Stimulated activated CD4-positive, alpha-beta T cell treated with anti-CD3 and anti-CD28 coated beads, Interleukin-15, amount 100 ng/mL, for 48 hours (primary cell): ENCODE data around the gene OR9A2.
"Not testable (repeated sequence)": the region's sequence is repeated elsewhere in the genome, so short reads cannot be mapped to it uniquely, and the experiment has no call there.

ENCODE experiments used
- DNase-seq, 2 donors: peaks; one replicate each; pipeline ENCODE4 v3.0.0-alpha.2; 2020; ENCODE audit warnings: low read depth in 2 of 2

OR9A2 gene

DNA sequence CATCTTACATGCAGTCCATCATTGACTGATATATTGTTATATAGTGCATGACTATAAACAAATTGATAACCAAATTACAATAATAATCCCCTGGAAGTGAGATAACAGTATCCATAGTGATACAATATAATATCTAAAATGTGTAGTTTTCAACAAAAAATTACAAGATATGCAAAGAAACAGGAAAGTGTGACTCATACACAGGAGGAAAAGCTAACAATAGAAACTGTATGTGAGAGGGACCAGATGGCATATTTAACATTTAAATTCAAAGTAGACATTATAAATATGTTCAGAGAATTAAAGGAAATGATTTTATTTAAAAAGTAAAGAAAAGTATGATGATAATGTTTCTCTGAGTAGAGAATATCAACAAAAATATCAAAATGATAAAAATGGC, 8.0 kb downstream of the OR9A2 start:
- no peak for DNase-seq

DNA sequence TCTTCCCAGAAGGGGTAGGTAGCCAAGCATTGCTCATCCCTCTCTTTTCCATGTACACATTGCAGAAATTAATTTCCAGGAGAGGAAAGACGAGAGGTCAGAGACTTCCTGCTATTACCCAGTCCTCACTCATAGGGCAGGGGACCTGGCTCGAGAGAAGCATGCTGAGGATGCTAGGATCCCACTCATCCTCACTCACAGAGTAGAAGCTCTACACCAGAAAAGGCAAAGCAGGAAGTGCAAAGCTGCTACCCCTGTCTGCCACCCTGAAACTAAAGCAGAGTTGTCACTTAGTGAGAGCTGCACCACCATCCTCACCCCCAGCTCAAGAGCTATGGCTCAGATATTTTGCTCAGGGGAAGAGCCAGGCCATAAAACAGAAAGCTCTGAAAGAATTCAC, 9.9 kb downstream of the OR9A2 start:
- no peak for DNase-seq

DNA sequence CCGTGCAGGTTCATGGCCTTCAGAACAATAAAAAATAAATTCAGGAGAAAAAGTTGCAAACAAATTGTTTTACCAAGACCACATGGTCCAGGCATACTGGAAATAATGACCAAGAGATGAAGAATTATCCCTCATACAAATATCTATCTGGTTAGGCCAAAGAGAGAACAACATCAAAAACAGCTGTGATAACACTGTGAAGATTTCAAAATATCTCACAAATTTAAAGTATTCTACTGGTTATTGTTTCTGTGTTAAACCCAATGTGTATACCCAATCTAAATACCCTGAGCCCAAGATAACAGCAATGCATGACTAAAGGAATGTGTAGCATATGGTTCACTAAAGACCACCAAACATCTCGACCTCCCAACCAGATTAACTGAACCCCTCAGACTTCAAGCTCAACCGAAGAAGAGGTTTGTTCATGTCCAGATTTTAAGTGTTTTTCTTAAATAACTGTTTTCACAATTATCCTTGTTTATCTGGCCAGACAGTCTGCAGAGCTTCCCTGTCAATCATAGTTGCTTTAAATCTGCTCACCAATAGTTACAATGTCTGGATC, 10.9 kb downstream of the OR9A2 start:
- no peak for DNase-seq

DNA sequence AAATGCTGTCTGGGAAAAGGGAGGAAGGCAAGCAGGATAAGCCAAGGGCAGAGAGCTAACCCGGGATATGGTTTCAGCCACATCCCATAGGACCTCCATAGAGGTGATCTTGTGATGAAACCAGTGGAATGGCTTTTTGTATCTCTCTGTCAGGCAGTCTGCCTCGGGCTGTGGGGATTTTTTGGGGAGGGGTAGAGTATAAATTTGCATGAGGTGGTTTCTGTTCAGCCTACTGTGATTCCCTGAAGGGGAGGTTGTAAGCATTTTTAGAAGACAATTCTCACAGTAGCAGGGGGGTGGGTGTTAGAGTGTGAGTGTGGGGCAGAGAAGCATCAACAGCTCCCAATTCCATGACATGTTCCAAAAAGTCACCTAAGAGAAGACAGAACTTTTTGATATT, 11.8 kb downstream of the OR9A2 start:
- DNase-seq: no peak

DNA sequence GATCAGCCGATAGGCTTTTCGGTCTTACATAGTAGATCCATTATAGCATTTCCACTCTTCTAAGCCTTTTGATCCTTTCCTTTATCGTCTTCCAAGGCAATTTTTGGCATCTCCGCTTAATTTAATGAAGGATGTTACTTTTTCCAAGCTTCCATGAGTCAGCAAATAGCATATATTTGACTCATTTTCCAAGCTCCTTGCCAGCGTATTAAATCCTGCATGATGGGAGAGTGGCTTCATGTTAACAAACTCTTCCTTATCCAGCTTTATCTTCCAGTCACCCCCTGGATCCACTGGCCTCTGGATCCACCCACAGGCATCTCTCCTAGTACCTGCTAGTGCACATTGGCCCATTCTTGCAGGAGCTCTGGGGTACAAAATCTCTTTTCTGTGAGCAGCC, 13.0 kb downstream of the OR9A2 start:
- DNase-seq: no peak

GRCh38 chr7:143013473-143013872, 13.5 kb downstream of the OR9A2 start:
- no peak for DNase-seq

DNA sequence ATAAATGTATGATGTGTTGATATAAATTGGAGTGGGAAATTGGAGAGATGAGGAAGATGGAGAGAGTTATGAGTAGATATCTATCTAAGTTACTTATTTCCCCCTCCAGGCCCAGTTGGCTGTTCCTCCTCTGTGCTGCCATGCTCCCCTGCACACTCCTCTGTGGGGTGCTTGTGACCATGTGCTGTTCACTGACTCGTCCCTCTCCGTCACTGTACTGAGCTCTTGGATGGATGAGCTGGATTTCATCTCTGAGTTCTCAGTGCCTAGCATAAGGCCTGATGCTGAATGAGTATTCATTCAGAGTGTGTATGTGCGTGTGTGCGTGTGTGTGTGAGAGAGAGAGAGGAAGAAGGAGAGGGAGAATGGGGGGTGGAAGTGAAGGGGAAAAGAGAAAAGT, 14.5 kb downstream of the OR9A2 start:
- DNase-seq: no peak

GRCh38 chr7:143012001-143012400, 14.9 kb downstream of the OR9A2 start:
- DNase-seq: no peak

- DNase-seq: peak; percentile 56 to 73
Observed at GRCh38 chr7:143008007-143008901, 18.7 kb downstream of the OR9A2 start.

- no peak for DNase-seq
Observed at GRCh38 chr7:143005632-143006260, 21.2 kb downstream of the OR9A2 start.

- peak; percentile 2 to 14 for DNase-seq
Observed at GRCh38 chr7:143003393-143004051, 23.4 kb downstream of the OR9A2 start.

DNA sequence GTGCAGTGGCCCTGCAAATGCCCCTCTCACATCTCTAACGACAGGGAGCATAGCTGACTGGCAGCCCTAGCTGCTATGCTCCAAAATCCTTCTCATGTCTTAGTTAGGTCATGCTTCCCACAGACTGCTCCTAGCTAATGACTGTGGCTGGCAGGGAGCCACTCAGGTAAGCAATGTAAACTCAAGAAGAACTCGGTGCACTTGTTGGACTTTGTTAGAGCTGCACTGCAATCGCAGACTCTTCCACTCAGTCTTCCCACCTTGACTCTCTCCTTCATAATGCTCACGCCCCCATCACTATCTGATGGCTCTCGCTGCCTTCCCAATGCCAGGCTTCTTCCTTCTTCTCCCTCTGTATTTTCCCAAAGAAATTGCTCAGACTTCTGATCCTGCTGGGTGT, 24.0 kb downstream of the OR9A2 start:
- no peak for DNase-seq

DNA sequence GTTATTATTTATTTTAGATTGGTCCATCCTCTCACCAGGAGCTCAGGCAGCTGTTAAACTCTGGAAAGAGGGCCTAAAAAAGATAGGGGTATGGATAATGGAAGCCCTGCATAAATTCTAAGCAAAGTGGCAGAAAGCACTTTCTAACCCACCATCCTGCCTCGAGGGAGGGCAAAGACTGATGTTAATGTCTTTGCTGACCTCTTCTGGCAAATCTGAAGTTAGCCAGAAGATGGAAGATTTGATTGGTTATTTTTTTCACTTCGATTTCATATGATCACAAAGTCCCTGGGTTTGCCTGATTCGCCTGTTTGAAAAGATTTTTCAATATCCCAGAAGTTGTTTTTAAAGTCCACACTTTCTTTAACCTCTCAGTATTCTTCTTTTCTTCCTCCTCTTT, 24.8 kb downstream of the OR9A2 start:
- DNase-seq: no peak

DNA sequence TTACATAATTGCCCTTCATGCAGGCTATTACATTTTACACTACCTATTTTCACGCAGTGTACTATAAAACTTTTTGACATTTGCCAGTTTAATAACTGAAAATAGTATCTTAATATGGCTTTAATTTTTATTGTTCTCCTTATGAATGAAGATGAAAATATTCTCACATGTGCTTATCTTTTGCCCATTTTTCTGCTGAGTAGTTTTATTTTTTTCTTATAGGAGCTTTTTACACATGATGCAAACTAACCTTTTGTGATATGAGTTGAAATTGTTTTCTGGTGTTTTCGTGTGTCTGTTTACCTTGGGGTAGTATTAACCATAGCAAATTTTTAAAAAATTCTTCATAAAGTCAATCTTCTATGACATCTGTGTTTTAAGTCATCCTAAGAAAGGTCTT, 26.3 kb downstream of the OR9A2 start:
- DNase-seq: no peak

- no peak for DNase-seq
Observed at GRCh38 chr7:142999793-143000192, 27.1 kb downstream of the OR9A2 start.

- DNase-seq: no peak
Observed at GRCh38 chr7:142998966-142999365, 28.0 kb downstream of the OR9A2 start.

- no peak for DNase-seq
Observed at GRCh38 chr7:142997456-142997989, 29.4 kb downstream of the OR9A2 start.

- DNase-seq: no peak
Observed at GRCh38 chr7:142992427-142992826, 34.5 kb downstream of the OR9A2 start.

DNA sequence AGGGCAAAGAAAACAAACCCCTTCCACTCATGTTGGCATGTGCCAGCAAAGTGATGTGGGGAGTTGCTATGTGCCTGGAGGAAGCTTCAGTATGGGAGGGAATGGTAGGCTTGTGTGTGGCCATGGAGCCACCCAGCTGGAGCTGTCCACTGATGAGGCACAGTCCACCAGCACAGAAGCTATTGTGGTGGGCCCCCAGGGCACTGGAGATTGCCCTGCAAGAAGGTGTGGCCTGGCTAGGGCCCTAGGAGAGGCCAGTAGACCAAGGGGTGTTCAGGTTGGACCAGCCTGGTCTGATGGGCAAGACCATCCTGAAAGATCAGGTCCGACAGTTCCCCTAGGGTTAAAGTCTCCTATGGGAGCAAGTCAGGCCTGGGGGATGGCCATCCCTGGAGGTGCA, 42.6 kb downstream of the OR9A2 start:
- DNase-seq: no peak

DNA sequence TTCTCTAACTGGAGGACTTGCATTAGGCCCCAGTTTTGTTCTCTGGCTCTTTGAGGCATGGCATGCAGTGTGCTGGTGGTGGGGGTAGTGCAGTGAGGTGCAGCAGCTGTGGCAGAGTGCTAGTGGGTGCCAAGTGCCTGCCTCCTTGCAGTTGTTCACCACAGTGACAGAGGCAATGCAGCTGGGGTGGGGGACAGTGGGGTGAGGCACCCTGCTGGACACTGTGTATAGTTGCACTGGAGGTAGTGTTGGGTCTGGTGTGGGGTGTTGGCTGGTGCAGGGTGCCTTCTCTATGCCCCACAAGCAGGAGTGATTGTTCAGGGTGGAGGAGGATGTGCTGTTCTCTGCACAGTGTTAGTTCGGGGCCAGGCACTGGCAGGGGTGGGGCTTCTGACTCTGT, 43.1 kb downstream of the OR9A2 start:
- no peak for DNase-seq

DNA sequence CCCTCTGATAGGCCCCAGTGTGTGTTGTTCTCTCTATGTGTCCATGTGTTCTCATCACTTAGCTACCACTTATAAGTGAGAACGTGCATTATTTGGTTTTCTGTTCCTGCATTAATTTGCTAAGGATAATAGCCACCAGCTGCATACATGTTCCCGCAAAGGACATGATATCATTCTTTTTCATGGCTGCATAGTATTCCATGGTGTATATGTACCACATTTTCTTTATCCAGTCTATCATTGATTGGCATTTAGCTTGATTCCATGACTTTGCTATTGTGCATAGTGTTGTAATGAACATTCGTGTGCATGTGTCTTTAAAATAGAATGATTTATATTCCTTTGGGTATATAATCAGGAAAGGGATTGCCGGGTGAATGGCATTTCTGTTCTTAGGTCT, 48.5 kb downstream of the OR9A2 start:
- DNase-seq: not testable (repeated sequence)
